Cardiac muscle cell (in vitro differentiated cells and primary cell): ENCODE results near the gene TMC2. TPM values are rescaled to one million over a fixed set of nuclear protein-coding genes. Genes with fewer than 3 reads are reported as not detected.

Source experiments
- DNase-seq, 2 donors: peaks; one replicate each; pipeline versions ENCODE4 v3.0.0 to v3.0.0-alpha.2; 2010 to 2017; ENCODE audit warnings: low read depth in 1 of 2, low spot score in 1 of 2
- H3K27ac ChIP-seq: fragments of 200-600 bp; sonication (generic); 2 replicates; pipeline ENCODE4 v1.5.1; 2016
- H3K27me3 ChIP-seq: fragments of 200-600 bp; sonication (generic); 2 replicates; pipeline ENCODE4 v1.6.0; 2016; ENCODE audit warnings: control low read depth
- H3K36me3 ChIP-seq: fragments of 200-600 bp; sonication (generic); 2 replicates; pipeline ENCODE4 v1.5.1; 2016; ENCODE audit warnings: control low read depth
- H3K4me1 ChIP-seq: fragments of 200-600 bp; sonication (generic); 2 replicates; pipeline ENCODE4 v1.8.1; 2017; ENCODE audit warnings: low read depth, mild to moderate bottlenecking, mixed run types
- H3K4me3 ChIP-seq: fragments of 200-600 bp; sonication (generic); 2 replicates; pipeline ENCODE4 v1.5.1; 2016; ENCODE audit warnings: mild to moderate bottlenecking
- H3K9me3 ChIP-seq: fragments of 200-600 bp; sonication (generic); 2 replicates; pipeline ENCODE4 v1.5.1; 2017; ENCODE audit warnings: low read depth, mild to moderate bottlenecking, control low read depth
- polyA plus RNA-seq: library from polyadenylated mRNA; unstranded; fragments of >200 nt; fragmentation: Nextera tagmentation; extraction: Ambion mirVana; gene quantifications from 2 replicates; pipeline ENCODE4 v1.2.1, GENCODE V29; 2016
- total RNA-seq: library from RNA; depleted of rRNA; stranded (reverse); fragments of >200 nt; gene quantifications from 2 replicates; pipeline ENCODE4 v1.2.3, GENCODE V29; 2016
- TF ChIP-seq, protein P1 (sequence below): IDR thresholded peaks from 2 replicates; pipeline ENCODE4 v1.5.1; 2012; ENCODE audit warnings: low read depth, mild to moderate bottlenecking, low read length

Gene TMC2
- total and polyA plus RNA-seq, 2 experiments from 2014 or later: not detected

DNA sequence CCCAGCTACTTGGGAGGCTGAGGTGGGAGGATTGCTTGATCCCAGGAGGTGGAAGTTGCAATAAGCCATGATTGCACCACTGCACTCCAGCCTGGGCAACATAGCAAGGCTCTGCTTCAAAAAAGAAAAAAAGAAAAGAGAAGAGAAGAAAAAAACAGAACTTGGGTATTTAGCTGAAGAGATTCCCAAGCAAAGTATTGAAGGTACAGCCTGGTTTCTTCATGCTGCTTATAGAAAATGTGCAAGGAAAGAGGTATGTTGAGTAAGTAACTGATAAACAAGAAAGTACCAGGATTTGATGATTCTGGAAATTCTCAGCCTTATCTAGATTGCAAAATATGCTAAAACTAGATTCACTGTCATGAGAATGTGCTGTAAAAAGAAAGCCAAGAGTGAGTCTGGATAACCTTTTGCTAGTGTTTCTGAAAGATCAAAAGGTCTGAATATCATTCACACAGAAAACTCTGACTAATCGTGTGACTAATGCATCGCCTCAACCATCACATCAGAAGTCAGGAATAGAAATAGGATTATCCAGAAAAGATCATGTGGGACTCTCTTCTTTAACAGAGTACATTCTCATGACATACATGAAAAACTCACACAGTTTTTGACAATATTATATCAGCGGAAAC lies 83.7 kb downstream of the TMC2 start:
- Histone ChIP-seq H3K4me3 (no peak overlapping the region), H3K27ac (no peak overlapping the region), H3K9me3 (no peaks in the 10 kb centered on the region), H3K36me3 (no peaks in the 10 kb centered on the region), H3K4me1 (no peaks in the 10 kb centered on the region), H3K27me3 (no peaks in the 10 kb centered on the region)
- peak in 1 of 2 donors; percentile 6 for DNase-seq
- TF ChIP-seq, protein P1, sequence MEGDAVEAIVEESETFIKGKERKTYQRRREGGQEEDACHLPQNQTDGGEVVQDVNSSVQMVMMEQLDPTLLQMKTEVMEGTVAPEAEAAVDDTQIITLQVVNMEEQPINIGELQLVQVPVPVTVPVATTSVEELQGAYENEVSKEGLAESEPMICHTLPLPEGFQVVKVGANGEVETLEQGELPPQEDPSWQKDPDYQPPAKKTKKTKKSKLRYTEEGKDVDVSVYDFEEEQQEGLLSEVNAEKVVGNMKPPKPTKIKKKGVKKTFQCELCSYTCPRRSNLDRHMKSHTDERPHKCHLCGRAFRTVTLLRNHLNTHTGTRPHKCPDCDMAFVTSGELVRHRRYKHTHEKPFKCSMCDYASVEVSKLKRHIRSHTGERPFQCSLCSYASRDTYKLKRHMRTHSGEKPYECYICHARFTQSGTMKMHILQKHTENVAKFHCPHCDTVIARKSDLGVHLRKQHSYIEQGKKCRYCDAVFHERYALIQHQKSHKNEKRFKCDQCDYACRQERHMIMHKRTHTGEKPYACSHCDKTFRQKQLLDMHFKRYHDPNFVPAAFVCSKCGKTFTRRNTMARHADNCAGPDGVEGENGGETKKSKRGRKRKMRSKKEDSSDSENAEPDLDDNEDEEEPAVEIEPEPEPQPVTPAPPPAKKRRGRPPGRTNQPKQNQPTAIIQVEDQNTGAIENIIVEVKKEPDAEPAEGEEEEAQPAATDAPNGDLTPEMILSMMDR: no peak

DNA sequence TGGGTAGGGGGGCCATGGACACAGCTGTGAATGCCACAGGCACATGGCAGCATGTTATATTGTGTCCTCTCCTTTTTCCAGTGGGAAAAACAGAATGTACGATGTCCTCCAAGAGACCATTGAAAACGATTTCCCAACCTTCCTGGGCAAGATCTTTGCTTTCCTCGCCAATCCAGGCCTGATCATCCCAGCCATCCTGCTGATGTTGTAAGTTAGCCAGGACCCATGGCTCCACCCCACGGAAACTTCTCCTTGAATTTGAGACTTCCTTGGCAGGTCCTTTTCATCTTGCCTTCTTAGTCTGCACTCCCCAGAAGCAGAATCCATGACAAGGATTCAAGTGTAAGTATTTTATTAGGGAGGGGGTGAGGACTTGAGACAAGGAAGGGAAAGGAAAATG lies 87.8 kb downstream of the TMC2 start:
- TF ChIP-seq, protein P1: no peak

DNA sequence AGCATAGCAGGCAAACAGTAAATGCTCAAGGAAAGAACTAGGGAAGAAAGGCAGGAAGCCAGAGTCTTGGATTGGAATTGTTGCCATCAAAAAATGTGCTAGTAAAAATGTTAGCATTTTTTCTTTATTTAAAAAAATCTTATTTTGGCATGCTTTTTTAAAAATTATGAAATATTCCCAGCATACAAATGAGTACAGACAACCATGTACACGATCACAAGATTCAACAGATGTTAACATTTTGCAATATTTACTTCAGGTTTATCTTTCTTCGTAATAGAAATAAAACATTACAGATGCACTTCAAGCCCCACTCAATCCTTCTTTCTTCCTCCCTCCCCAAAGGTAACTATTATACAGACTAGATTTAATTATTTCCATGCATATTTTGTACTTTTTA lies 88.7 kb downstream of the TMC2 start:
- H3K27me3 ChIP-seq: no peaks in the 10 kb centered on the region
- no peak overlapping the region for H3K27ac ChIP-seq
- H3K36me3 ChIP-seq: no peaks in the 10 kb centered on the region
- H3K9me3 ChIP-seq: no peaks in the 10 kb centered on the region
- no peak for DNase-seq
- TF ChIP-seq, protein P1: no peak
- no peak overlapping the region for H3K4me3 ChIP-seq
- H3K4me1 ChIP-seq: no peaks in the 10 kb centered on the region

More for the DNA sequence above, 87.8 kb downstream of the TMC2 start:
- H3K36me3 ChIP-seq: no peaks in the 10 kb centered on the region
- H3K4me1 ChIP-seq: no peaks in the 10 kb centered on the region
- no peaks in the 10 kb centered on the region for H3K9me3 ChIP-seq
- H3K27me3 ChIP-seq: no peaks in the 10 kb centered on the region
- H3K27ac ChIP-seq: no peak overlapping the region
- DNase-seq: peak in 1 of 2 donors; percentile 14
- H3K4me3 ChIP-seq: no peak overlapping the region

DNA sequence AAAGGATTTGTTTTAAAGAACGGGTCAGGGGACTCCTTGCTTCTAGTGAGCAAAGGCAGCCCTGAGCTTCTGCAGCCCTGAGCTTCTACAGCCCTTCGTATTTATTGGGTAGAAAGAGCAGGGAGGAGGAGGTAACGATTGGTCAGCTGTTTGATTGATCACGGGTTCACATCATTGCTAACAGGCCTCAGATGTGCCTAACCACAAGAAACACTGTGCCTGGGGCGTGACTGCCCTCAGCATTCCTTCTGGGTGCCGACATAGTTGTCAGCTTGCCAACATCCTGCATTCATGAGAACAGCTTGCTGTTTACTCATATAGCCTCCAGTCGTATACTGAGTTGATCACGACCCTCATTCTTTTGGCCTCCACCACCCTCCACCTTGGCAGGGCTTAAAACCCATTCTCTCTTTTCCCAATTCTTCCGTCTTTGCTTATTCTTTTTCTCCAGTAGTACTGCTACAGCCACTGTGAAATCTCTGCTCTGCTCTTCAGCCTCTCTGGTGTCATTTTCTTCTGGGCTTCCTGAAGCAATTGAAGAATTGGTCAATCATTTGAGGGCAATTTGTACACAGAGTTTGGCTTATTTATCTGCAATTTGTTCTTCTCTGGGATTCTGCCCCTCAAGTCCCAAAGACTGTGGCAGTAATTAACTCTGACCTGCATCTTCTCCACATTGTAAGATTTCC lies 90.6 kb downstream of the TMC2 start:
- TF ChIP-seq, protein P1: no peak
- peak in 1 of 2 donors; percentile 79 for DNase-seq
- no peaks in the 10 kb centered on the region for H3K4me1 ChIP-seq
- H3K4me3 ChIP-seq: no peak overlapping the region
- H3K36me3 ChIP-seq: no peaks in the 10 kb centered on the region
- no peaks in the 10 kb centered on the region for H3K9me3 ChIP-seq
- H3K27ac ChIP-seq: no peak overlapping the region
- H3K27me3 ChIP-seq: no peaks in the 10 kb centered on the region

DNA sequence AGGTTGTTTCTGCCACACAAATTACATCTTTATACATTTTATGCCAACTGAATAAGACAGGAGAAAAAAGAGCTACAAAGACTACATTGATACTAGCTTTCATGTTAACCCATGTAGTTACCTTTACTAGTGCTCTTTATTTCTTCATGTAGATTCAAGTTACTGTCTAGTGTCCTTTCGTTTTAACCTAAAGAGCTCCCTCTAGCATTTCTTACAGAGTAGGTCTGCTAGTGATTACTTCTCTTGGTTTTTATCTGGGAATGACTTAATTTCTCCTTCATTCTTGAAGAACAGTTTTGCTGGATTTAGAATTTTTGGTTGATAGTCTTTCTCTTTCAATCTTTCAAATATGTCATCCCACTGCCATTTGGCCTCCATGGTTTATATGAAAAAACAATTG lies 94.9 kb downstream of the TMC2 start:
- H3K27me3 ChIP-seq: peaks cover 31% of the 10 kb centered on the region

More for the DNA sequence above, 94.9 kb downstream of the TMC2 start:
- H3K4me1 ChIP-seq: no peaks in the 10 kb centered on the region
- no peak overlapping the region for H3K27ac ChIP-seq
- no peaks in the 10 kb centered on the region for H3K9me3 ChIP-seq
- DNase-seq: peak in 1 of 2 donors; percentile 13
- H3K4me3 ChIP-seq: no peak overlapping the region
- TF ChIP-seq, protein P1: peak; percentile 13
- H3K36me3 ChIP-seq: no peaks in the 10 kb centered on the region
